H1 (cell line): ENCODE data around the gene PRDM2. TPM values are rescaled to one million over a fixed set of nuclear protein-coding genes. Genes with fewer than 3 reads are reported as not detected.

Experiments used
- CTCF ChIA-PET: fragments of 300-600 bp; sonication (Branson Sonifier 250); formaldehyde crosslinking; loops from one replicate; lab custom pipeline; 2021; ENCODE audit not compliant: partially characterized antibody; lab: Charles Lee
- POLR2A ChIA-PET: fragments of 300-600 bp; sonication (Branson Sonifier 250); formaldehyde crosslinking; loops from one replicate; lab custom pipeline; 2021; ENCODE audit warnings: inconsistent platforms; ENCODE audit not compliant: partially characterized antibody; lab: Charles Lee
- DNase-seq, 2 experiments: peaks; one replicate each; pipeline versions ENCODE4 v3.0.0 to v3.0.0-alpha.2; 2010 to 2022; ENCODE audit warnings: low spot score in 2 of 2, low read depth in 1 of 2, mixed read lengths in 1 of 2
- FAIRE-seq: peaks from 2 replicates; lab custom pipeline; 2011; peaks lifted over from hg19 to GRCh38; lab: Jason Lieb, UNC
- H2AFZ ChIP-seq: 2 replicates; pipeline ENCODE4 v1.8.1; 2012; ENCODE audit warnings: low read length, inconsistent platforms
- H2AK5ac ChIP-seq: 2 replicates; pipeline ENCODE4 v1.6.1; 2013; ENCODE audit warnings: low read depth, low read length
- H2BK120ac ChIP-seq: replicated peaks from 2 replicates; pipeline ENCODE3; 2013; ENCODE audit warnings: low read depth, low read length, inconsistent platforms
- H2BK12ac ChIP-seq: 2 replicates; pipeline ENCODE4 v1.6.1; 2013; ENCODE audit warnings: low read depth, low read length
- H2BK15ac ChIP-seq: 2 replicates; pipeline ENCODE4 v1.6.1; 2013; ENCODE audit warnings: low read length
- H2BK20ac ChIP-seq: 2 replicates; pipeline ENCODE4 v1.6.1; 2013; ENCODE audit warnings: low read length
- H2BK5ac ChIP-seq: 2 replicates; pipeline ENCODE4 v1.6.1; 2013; ENCODE audit warnings: low read depth, low read length
- H3K14ac ChIP-seq: 2 replicates; pipeline ENCODE4 v1.6.1; 2013; ENCODE audit warnings: inconsistent platforms; ENCODE audit not compliant: insufficient read length
- H3K18ac ChIP-seq: 2 replicates; pipeline ENCODE4 v1.6.1; 2013; ENCODE audit warnings: low read length; ENCODE audit errors: extremely low read depth
- H3K23ac ChIP-seq: 2 replicates; pipeline ENCODE4 v1.6.1; 2013; ENCODE audit warnings: inconsistent platforms; ENCODE audit not compliant: insufficient read length
- H3K23me2 ChIP-seq: 2 replicates; pipeline ENCODE4 v1.6.1; 2013; ENCODE audit warnings: low read depth, low read length
- H3K27ac ChIP-seq: 2 replicates; pipeline ENCODE4 v1.6.1; 2011; ENCODE audit warnings: low read depth, low read length, inconsistent platforms
- H3K27me3 ChIP-seq, 4 experiments: replicated peaks in 1 of 4; 1 replicate in 1 of 4; 2 replicates in 3 of 4; pipeline versions ENCODE4 v1.6.1 to v1.8.1; 2011 to 2013; ENCODE audit warnings: low read length in 3 of 4, mild to moderate bottlenecking in 3 of 4, inconsistent platforms in 2 of 4, mixed read lengths in 2 of 4, moderate library complexity in 1 of 4; ENCODE audit not compliant: control insufficient read depth in 3 of 4, insufficient read depth in 3 of 4; ENCODE audit errors: extremely low read depth in 1 of 4
- H3K36me3 ChIP-seq, 4 experiments: 2 replicates each; pipeline versions ENCODE4 v1.6.1 to v1.8.1; 2011 to 2013; ENCODE audit warnings: mild to moderate bottlenecking in 4 of 4, low read length in 3 of 4, moderate library complexity in 2 of 4, control low read depth in 1 of 4, inconsistent platforms in 1 of 4; ENCODE audit not compliant: insufficient read depth in 4 of 4, control insufficient read depth in 2 of 4
- H3K4ac ChIP-seq: replicated peaks from 2 replicates; pipeline ENCODE3; 2013; ENCODE audit warnings: low read length, low read depth, mixed read lengths, inconsistent platforms; ENCODE audit not compliant: insufficient read length
- H3K4me1 ChIP-seq, 4 experiments: replicated peaks in 1 of 4; 1 replicate in 1 of 4; 2 replicates in 3 of 4; pipeline versions ENCODE4 v1.6.1 to v1.8.1; 2011 to 2013; ENCODE audit warnings: low read length in 3 of 4, inconsistent platforms in 2 of 4, mixed read lengths in 1 of 4; ENCODE audit not compliant: insufficient read depth in 4 of 4, control insufficient read depth in 3 of 4
- H3K4me2 ChIP-seq, 2 experiments: 2 replicates each; pipeline versions ENCODE4 v1.6.1 to v1.8.1; 2011 to 2013; ENCODE audit warnings: low read depth in 2 of 2, low read length in 2 of 2, control low read depth in 1 of 2, inconsistent platforms in 1 of 2, mild to moderate bottlenecking in 1 of 2; ENCODE audit not compliant: insufficient read depth in 1 of 2
- H3K4me3 ChIP-seq, 4 experiments: fragments of 200-600, 300-600 bp in 1 of 4; sonication (generic), shearing (Covaris generic), sonication (Bioruptor Twin) in 1 of 4; 2 replicates each; pipeline versions ENCODE4 v1.5.1 to v1.8.1; 2011 to 2016; ENCODE audit warnings: low read length in 4 of 4, low read depth in 3 of 4, control low read depth in 2 of 4, inconsistent platforms in 2 of 4, mild to moderate bottlenecking in 2 of 4, mixed read lengths in 1 of 4, moderate library complexity in 1 of 4; ENCODE audit not compliant: insufficient read depth in 2 of 4; ENCODE audit errors: extremely low read depth in 1 of 4
- H3K56ac ChIP-seq: replicated peaks from 2 replicates; pipeline ENCODE3; 2013; ENCODE audit warnings: low read depth, mild to moderate bottlenecking, mixed read lengths, low read length, inconsistent platforms; ENCODE audit not compliant: insufficient read length
- H3K79me1 ChIP-seq: 2 replicates; pipeline ENCODE4 v1.6.1; 2013; ENCODE audit warnings: low read depth, low read length, control low read depth
- H3K79me2 ChIP-seq, 2 experiments: 2 replicates each; pipeline versions ENCODE4 v1.6.1 to v1.8.1; 2012 to 2013; ENCODE audit warnings: low read length in 2 of 2, mild to moderate bottlenecking in 2 of 2, inconsistent platforms in 1 of 2; ENCODE audit not compliant: insufficient read depth in 2 of 2, control insufficient read depth in 1 of 2
- H3K9ac ChIP-seq, 4 experiments: replicated peaks in 1 of 4; 1 replicate in 1 of 4; 2 replicates in 3 of 4; pipeline versions ENCODE4 v1.6.1 to v1.8.1; 2011 to 2013; ENCODE audit warnings: low read depth in 3 of 4, low read length in 3 of 4, control low read depth in 2 of 4, mild to moderate bottlenecking in 2 of 4, moderate library complexity in 2 of 4, inconsistent platforms in 1 of 4; ENCODE audit errors: extremely low read depth in 1 of 4
- H3K9me3 ChIP-seq, 2 experiments: 2 replicates each; pipeline versions ENCODE4 v1.6.1 to v1.8.1; 2012 to 2013; ENCODE audit warnings: mild to moderate bottlenecking in 2 of 2, moderate library complexity in 2 of 2, control low read depth in 1 of 2, inconsistent platforms in 1 of 2, low read depth in 1 of 2, low read length in 1 of 2, mixed read lengths in 1 of 2; ENCODE audit not compliant: insufficient read depth in 2 of 2
- H4K20me1 ChIP-seq, 2 experiments: replicated peaks in 1 of 2; 2 replicates each; pipeline versions ENCODE3 to v1.8.1; 2011 to 2013; ENCODE audit warnings: inconsistent platforms in 2 of 2, low read length in 2 of 2, mild to moderate bottlenecking in 1 of 2; ENCODE audit not compliant: insufficient read depth in 2 of 2, control insufficient read depth in 1 of 2
- H4K5ac ChIP-seq: 2 replicates; pipeline ENCODE4 v1.6.1; 2013; ENCODE audit warnings: low read length, low read depth, mixed read lengths, inconsistent platforms; ENCODE audit not compliant: insufficient read length
- H4K8ac ChIP-seq: 2 replicates; pipeline ENCODE4 v1.8.0; 2013; ENCODE audit warnings: mild to moderate bottlenecking, moderate library complexity, low read length, inconsistent platforms; ENCODE audit not compliant: insufficient read depth; ENCODE audit errors: extremely low read depth
- H4K91ac ChIP-seq: replicated peaks from 2 replicates; pipeline ENCODE3; 2013; ENCODE audit warnings: low read length, mixed read lengths, inconsistent platforms; ENCODE audit not compliant: insufficient read length
- ATF2 ChIP-seq: IDR thresholded peaks from 2 replicates; pipeline ENCODE4 v1.6.1; 2012; ENCODE audit warnings: low read length, inconsistent platforms
- CEBPB ChIP-seq: IDR thresholded peaks from 2 replicates; pipeline ENCODE4 v1.6.1; 2012; ENCODE audit warnings: low read depth, low read length
- EZH2 ChIP-seq: fragments of 200-600 bp; sonication (generic); IDR thresholded peaks from 2 replicates; pipeline ENCODE4 v1.7.1; 2012; ENCODE audit warnings: low read depth, mild to moderate bottlenecking, moderate library complexity, low read length, inconsistent platforms; ENCODE audit not compliant: severe bottlenecking
- KDM5A ChIP-seq: fragments of 200-600 bp; IDR thresholded peaks from 2 replicates; pipeline ENCODE4 v1.7.1; 2012; ENCODE audit warnings: mild to moderate bottlenecking, low read length, inconsistent platforms, mixed read lengths
- POU5F1 ChIP-seq: IDR thresholded peaks from 2 replicates; pipeline ENCODE4 v1.6.1; 2011; ENCODE audit warnings: low read depth, mild to moderate bottlenecking, low read length, moderate library complexity
- RAD21 ChIP-seq, 2 experiments: IDR thresholded peaks in 1 of 2; conservative IDR thresholded peaks in 1 of 2; 2 replicates each; pipeline ENCODE4 v1.6.1; 2011; ENCODE audit warnings: low read depth in 2 of 2, low read length in 2 of 2, improper control_type of control experiment in 1 of 2, inconsistent platforms in 1 of 2, mild to moderate bottlenecking in 1 of 2, moderate library complexity in 1 of 2
- WGBS, 2 experiments: shearing (Covaris generic) in 1 of 2; methylation state at CpG; one replicate each; pipeline versions ENCODE4 v1.1.6 to v1.1.7; 2013 to 2015; ENCODE audit warnings: low lambda C conversion rate in 2 of 2, mixed read lengths in 2 of 2, inconsistent platforms in 1 of 2, low coverage in 1 of 2, missing lambda C conversion rate in 1 of 2; ENCODE audit not compliant: insufficient replicate concordance in 2 of 2, insufficient coverage in 1 of 2, insufficient read length in 1 of 2; ENCODE audit errors: extremely low coverage in 1 of 2, missing lambda C conversion rate in 1 of 2; 5-methylcytosine and 5-hydroxymethylcytosine counted together
- polyA plus RNA-seq, 7 experiments: library from polyadenylated mRNA; depleted of rRNA in 3 of 7; stranded (reverse) in 5 of 7; unstranded in 2 of 7; fragments of >200 nt in 5 of 7; fragments of 200-250 nt in 2 of 7; gene quantifications; 1 replicate in 5 of 7; 2 replicates in 1 of 7; 4 replicates in 1 of 7; pipeline versions ENCODE4 v1.2.1 to v1.2.3, GENCODE V29; 2011 to 2013; ENCODE audit warnings: missing spikeins in 2 of 7, mixed read lengths in 2 of 7
- total RNA-seq: library from RNA; stranded (reverse); fragmentation: NEBNext Ultra II Directional; extraction: Animal tissue kit (Norgen Biotek cat#: 25700); gene quantifications from 2 replicates; pipeline ENCODE4 v1.2.1, GENCODE V29; 2021

The PRDM2 gene
- total and polyA plus RNA-seq, 2 of the 8 experiments (the other 6 are each of a cell fraction or from before 2014, with no cell fraction given): 5.8 to 21.2 TPM

GRCh38 chr1:13816016-13816760 is 116.2 kb downstream of the PRDM2 start:
- no peak overlapping the region for H4K5ac ChIP-seq
- no peak overlapping the region for H3K4me3 ChIP-seq
- no peaks in the 10 kb centered on the region for H3K79me2 ChIP-seq
- H2BK5ac ChIP-seq: no peak overlapping the region
- H2BK120ac ChIP-seq: no peak overlapping the region
- H3K23ac ChIP-seq: no peak overlapping the region
- H2AK5ac ChIP-seq: no peak overlapping the region
- no peak for DNase-seq
- H3K9me3 ChIP-seq: no peaks in the 10 kb centered on the region
- WGBS, 2 experiments: 94% methylated on average over 14 of the region's 16 CpGs; no CpG with 5 or more reads in 1 of the 2 experiments
- TF ChIP-seq EZH2 (no peak), ATF2 (no peak), KDM5A (no peak), POU5F1 (no peak), CEBPB (no peak), RAD21 (IDR thresholded peaks at IDR 0.05 in 1 of 2, conservative IDR thresholded peaks at IDR 0.05 in 1 of 2; ENCODE audit: low read depth in 2 of 2, low read length in 2 of 2) (no peak)
- H3K9ac ChIP-seq: no peak overlapping the region
- no peaks in the 10 kb centered on the region for H3K79me1 ChIP-seq
- H4K8ac ChIP-seq: no peak overlapping the region; the same call in 1 of the 2 replicates
- POLR2A ChIA-PET: interaction anchor here (0.6 kb wide), 1 partner anchor 96 kb away, joined by 3 read pairs; no protein-coding TSS in a partner anchor
- H3K4me2 ChIP-seq: no peak overlapping the region
- CTCF ChIA-PET: interaction anchor here (0.6 to 5.5 kb wide), 8 partner anchors 12 to 151 kb away, joined by 3 to 30 read pairs (median 4); no protein-coding TSS in a partner anchor
- H3K18ac ChIP-seq: no peak overlapping the region
- 0 out of 2 replicates have a peak overlapping the region, but pooled peaks have one; percentile 27 for H2BK12ac ChIP-seq
- no peak overlapping the region for H2AFZ ChIP-seq
- H3K27ac ChIP-seq: no peak overlapping the region
- no peak overlapping the region for H2BK15ac ChIP-seq
- H3K56ac ChIP-seq: no peak overlapping the region
- H3K4me1 ChIP-seq: no peaks in the 10 kb centered on the region
- no peaks in the 10 kb centered on the region for H3K36me3 ChIP-seq
- no peak overlapping the region for H3K4ac ChIP-seq
- H4K91ac ChIP-seq: no peak overlapping the region
- no peak overlapping the region for H3K14ac ChIP-seq
- H2BK20ac ChIP-seq: no peak overlapping the region
- FAIRE-seq: no peak
- no peaks in the 10 kb centered on the region for H4K20me1 ChIP-seq
- no peaks in the 10 kb centered on the region for H3K27me3 ChIP-seq
- H3K23me2 ChIP-seq: no peaks in the 10 kb centered on the region
